Endothelial cell of umbilical vein (primary cell): ENCODE results near the gene GMNN. TPM values are rescaled to one million over a fixed set of nuclear protein-coding genes. Genes with fewer than 3 reads are reported as not detected.

ENCODE experiments used
- BruUV-seq: library from RNA; stranded (reverse); fragments of 400-500 nt; replicated peaks from 2 replicates; lab custom pipeline; 2021; lab: Mats Ljungman, UMichigan
- CTCF ChIA-PET: fragments of 300-600, 350-600 bp; sonication (Branson Sonifier 250); formaldehyde crosslinking; loops from one replicate; lab custom pipeline; 2021; ENCODE audit warnings: antibody characterized with exemption, inconsistent platforms; lab: Charles Lee
- POLR2A ChIA-PET: fragments of 300-600, 350-600 bp; sonication (Branson Sonifier 250); formaldehyde crosslinking; loops from one replicate; lab custom pipeline; 2021; ENCODE audit warnings: antibody characterized with exemption, inconsistent platforms; lab: Charles Lee
- DNase-seq: peaks from one replicate; pipeline ENCODE4 v3.0.0-alpha.2; 2011; ENCODE audit warnings: low read depth, low spot score
- FAIRE-seq: peaks from 2 replicates; lab custom pipeline; 2011; peaks lifted over from hg19 to GRCh38; lab: Jason Lieb, UNC
- H2AFZ ChIP-seq: 2 replicates; pipeline ENCODE4 v1.6.0; 2012; ENCODE audit warnings: low read depth, low read length, control low read depth, inconsistent platforms
- H3K27ac ChIP-seq: 2 replicates; pipeline ENCODE4 v1.5.1; 2011; ENCODE audit warnings: low read depth, mild to moderate bottlenecking, control low read depth, low read length, moderate library complexity; ENCODE audit not compliant: insufficient read depth
- H3K27me3 ChIP-seq, 2 experiments: 2 replicates each; pipeline versions ENCODE4 v1.6.0 to v1.6.1; 2011; ENCODE audit warnings: low read length in 2 of 2, mixed read lengths in 1 of 2; ENCODE audit not compliant: control insufficient read depth in 2 of 2, insufficient read depth in 2 of 2
- H3K36me3 ChIP-seq, 2 experiments: 2 replicates in 1 of 2; 3 replicates in 1 of 2; pipeline ENCODE4 v1.5.1; 2011; ENCODE audit warnings: low read length in 2 of 2, mild to moderate bottlenecking in 1 of 2, moderate library complexity in 1 of 2; ENCODE audit not compliant: control insufficient read depth in 2 of 2, insufficient read depth in 2 of 2; ENCODE audit errors: extremely low read depth in 1 of 2
- H3K4me1 ChIP-seq: 3 replicates; pipeline ENCODE4 v1.5.1; 2011; ENCODE audit warnings: mild to moderate bottlenecking, low read length; ENCODE audit not compliant: control insufficient read depth, insufficient read depth; ENCODE audit errors: extremely low read depth
- H3K4me2 ChIP-seq: 2 replicates; pipeline ENCODE4 v1.6.1; 2011; ENCODE audit warnings: low read length, control low read depth, mixed read lengths; ENCODE audit not compliant: insufficient read depth
- H3K4me3 ChIP-seq, 3 experiments: fragments of 200-600 bp in 1 of 3; sonication (generic), shearing (Covaris generic) in 1 of 3; replicated peaks in 1 of 3; 2 replicates each; pipeline ENCODE4 v1.5.1; 2011 to 2016; ENCODE audit warnings: control low read depth in 3 of 3, low read length in 3 of 3, mild to moderate bottlenecking in 2 of 3, inconsistent platforms in 1 of 3, low read depth in 1 of 3, moderate library complexity in 1 of 3; ENCODE audit not compliant: insufficient read depth in 1 of 3
- H3K79me2 ChIP-seq: 2 replicates; pipeline ENCODE4 v1.6.0; 2012; ENCODE audit warnings: low read length, inconsistent platforms; ENCODE audit not compliant: control insufficient read depth, insufficient read depth
- H3K9ac ChIP-seq: replicated peaks from 2 replicates; pipeline ENCODE3; 2011; ENCODE audit warnings: low read length, control low read depth; ENCODE audit not compliant: insufficient read depth; ENCODE audit errors: extremely low read depth
- H3K9me1 ChIP-seq: replicated peaks from 3 replicates; pipeline ENCODE4 v1.6.0; 2011; ENCODE audit warnings: mild to moderate bottlenecking, low read length; ENCODE audit not compliant: control insufficient read depth, insufficient read depth; ENCODE audit errors: extremely low read depth
- H3K9me3 ChIP-seq: replicated peaks from 2 replicates; pipeline ENCODE4 v1.5.1; 2012; ENCODE audit warnings: low read length, inconsistent platforms; ENCODE audit not compliant: control insufficient read depth, insufficient read depth
- H4K20me1 ChIP-seq: replicated peaks from 2 replicates; pipeline ENCODE3; 2011; ENCODE audit warnings: mild to moderate bottlenecking, low read length; ENCODE audit not compliant: control insufficient read depth, insufficient read depth; ENCODE audit errors: extremely low read depth
- CTCF ChIP-seq, 2 donors: IDR thresholded peaks; 1 replicate in 1 of 2; 2 replicates in 1 of 2; pipeline ENCODE4 v1.5.1; 2011; ENCODE audit warnings: low read length in 2 of 2, mild to moderate bottlenecking in 2 of 2, moderate library complexity in 2 of 2, control low read depth in 1 of 2, inconsistent platforms in 1 of 2, low read depth in 1 of 2; ENCODE audit not compliant: insufficient read depth in 1 of 2; ENCODE audit errors: extremely low read depth in 1 of 2
- EZH2 ChIP-seq: IDR thresholded peaks from 2 replicates; pipeline ENCODE4 v1.6.1; 2012; ENCODE audit warnings: borderline replicate concordance, low read depth, mild to moderate bottlenecking, moderate library complexity, low read length, inconsistent platforms; ENCODE audit not compliant: severe bottlenecking
- FOS ChIP-seq: IDR thresholded peaks from 2 replicates; pipeline ENCODE4 v1.6.1; 2011; ENCODE audit warnings: mild to moderate bottlenecking, low read length, moderate library complexity, borderline replicate concordance; ENCODE audit not compliant: insufficient read depth
- JUN ChIP-seq: IDR thresholded peaks from 2 replicates; pipeline ENCODE4 v1.6.1; 2011; ENCODE audit warnings: borderline replicate concordance, low read depth; ENCODE audit not compliant: insufficient read length, insufficient read depth
- MAX ChIP-seq: IDR thresholded peaks from 2 replicates; pipeline ENCODE4 v1.6.1; 2011; ENCODE audit not compliant: insufficient read depth, insufficient read length
- MYC ChIP-seq: IDR thresholded peaks from one replicate; pipeline ENCODE4 v1.6.1; 2011; ENCODE audit warnings: mild to moderate bottlenecking, low read depth, low read length
- POLR2A ChIP-seq: IDR thresholded peaks from 2 replicates; pipeline ENCODE4 v1.6.1; 2012; ENCODE audit warnings: low read depth, mild to moderate bottlenecking, control low read depth, low read length
- POLR2AphosphoS5 ChIP-seq: IDR thresholded peaks from 2 replicates; pipeline ENCODE4 v1.6.1; 2012; ENCODE audit warnings: low read depth, mild to moderate bottlenecking, control low read depth, low read length, moderate library complexity; ENCODE audit not compliant: insufficient read depth
- dilution Hi-C: fragments of 300-500 bp; cut with MboI; formaldehyde crosslinking; loops from one replicate; pipeline ENCODE4 v1.15.0; 2019; ENCODE audit warnings: low sequenced_read_pairs; ENCODE audit not compliant: extremely low pct_ligation_motif_present
- intact Hi-C: fragments of 100-400 bp; cut with micrococcal nuclease; formaldehyde crosslinking; loops from one replicate; pipeline ENCODE4 v1.10.0; 2022
- polyA plus RNA-seq, 4 experiments: library from polyadenylated mRNA; depleted of rRNA in 3 of 4; stranded (reverse) in 3 of 4; unstranded in 1 of 4; fragments of >200 nt; gene quantifications; 2 replicates each; pipeline versions ENCODE4 v1.2.1 to v1.2.3, GENCODE V29; 2011 to 2012; ENCODE audit warnings: missing spikeins in 1 of 4
- total RNA-seq: library from RNA; stranded (reverse); gene quantifications from 2 replicates; pipeline ENCODE4 v1.2.3, GENCODE V29; 2021

The GMNN gene
- total and polyA plus RNA-seq, 2 donors (not counting 3 experiments of a cell fraction or from before 2014, with no cell fraction given) = 25.4 to 52.6 TPM

GRCh38 chr6:24768361-24768760, 6.4 kb upstream of the GMNN start:
- H3K9me1 ChIP-seq = no peaks in the 10 kb centered on the region
- H3K4me1 ChIP-seq = no peaks in the 10 kb centered on the region
- no peak overlapping the region for H2AFZ ChIP-seq
- no TSS peak for BruUV-seq
- CTCF ChIA-PET = interaction anchor here (1.5 to 7.5 kb wide), 2 partner anchors 67 to 186 kb away, joined by 3 to 99 read pairs; no protein-coding TSS in a partner anchor
- H3K27ac ChIP-seq = no peak overlapping the region
- no peak overlapping the region for H3K4me2 ChIP-seq
- DNase-seq (no peak), FAIRE-seq (no peak)
- H3K4me3 ChIP-seq = no peak overlapping the region
- TF ChIP-seq EZH2 (no peak), MYC (no peak), JUN (no peak), POLR2AphosphoS5 (no peak), FOS (no peak), POLR2A (no peak), CTCF (IDR thresholded peaks at IDR 0.05; ENCODE audit: extremely low read depth in 1 of 2, insufficient read depth in 1 of 2, low read depth in 1 of 2, low read length in 2 of 2) (no peak), MAX (no peak)
- dilution Hi-C loops = no loop called here
- H3K79me2 ChIP-seq = no peaks in the 10 kb centered on the region
- POLR2A ChIA-PET = no interaction called here
- no peaks in the 10 kb centered on the region for H3K9me3 ChIP-seq
- intact Hi-C loops = no loop called here
- H4K20me1 ChIP-seq = no peaks in the 10 kb centered on the region
- no peak overlapping the region for H3K9ac ChIP-seq
- no peaks in the 10 kb centered on the region for H3K27me3 ChIP-seq
- no peaks in the 10 kb centered on the region for H3K36me3 ChIP-seq
